Endodermal cell (in vitro differentiated cells): ENCODE measurements around the gene GRM4. TPM values are rescaled to one million over a fixed set of nuclear protein-coding genes. Genes with fewer than 3 reads are reported as not detected.

Experiments
- DNase-seq: peaks from one replicate; pipeline ENCODE4 v3.0.0-alpha.2; 2017
- H3K27ac ChIP-seq: 2 replicates; pipeline ENCODE4 v1.5.1; 2013; ENCODE audit warnings: mild to moderate bottlenecking, low read depth, low read length, moderate library complexity
- H3K27me3 ChIP-seq: 2 replicates; pipeline ENCODE4 v1.6.1; 2013; ENCODE audit warnings: mild to moderate bottlenecking, low read length, moderate library complexity; ENCODE audit not compliant: insufficient read depth, control insufficient read depth, poor library complexity, severe bottlenecking
- H3K36me3 ChIP-seq: 2 replicates; pipeline ENCODE4 v1.7.0; 2013; ENCODE audit warnings: mild to moderate bottlenecking, low read length, moderate library complexity; ENCODE audit not compliant: control insufficient read depth, insufficient read depth
- H3K4me1 ChIP-seq: one replicate; pipeline ENCODE4 v1.7.0; 2013; ENCODE audit warnings: low read length; ENCODE audit not compliant: control insufficient read depth, insufficient read depth
- H3K4me3 ChIP-seq: 2 replicates; pipeline ENCODE4 v1.5.1; 2013; ENCODE audit warnings: mild to moderate bottlenecking, low read length, moderate library complexity
- H3K9ac ChIP-seq: 2 replicates; pipeline ENCODE4 v1.6.1; 2013; ENCODE audit warnings: mild to moderate bottlenecking, low read length, moderate library complexity; ENCODE audit not compliant: poor library complexity, severe bottlenecking; ENCODE audit errors: extremely low read depth
- H3K9me3 ChIP-seq: 2 replicates; pipeline ENCODE4 v1.6.1; 2013; ENCODE audit warnings: mild to moderate bottlenecking, low read length, moderate library complexity; ENCODE audit not compliant: control insufficient read depth
- H3K27ac Mint-ChIP-seq: 2 replicates; pipeline ENCODE4 v1.8.0; 2020; ENCODE audit warnings: mixed read lengths
- H3K27me3 Mint-ChIP-seq: 2 replicates; pipeline ENCODE4 v1.8.0; 2021; ENCODE audit warnings: mild to moderate bottlenecking, mixed read lengths; ENCODE audit not compliant: insufficient read depth
- H3K36me3 Mint-ChIP-seq: 2 replicates; pipeline ENCODE4 v1.8.0; 2020; ENCODE audit warnings: low read depth, mixed read lengths
- H3K4me1 Mint-ChIP-seq: 2 replicates; pipeline ENCODE4 v1.8.0; 2020; ENCODE audit warnings: mixed read lengths
- H3K4me3 Mint-ChIP-seq: 2 replicates; pipeline ENCODE4 v1.8.0; 2020; ENCODE audit warnings: mild to moderate bottlenecking, moderate library complexity, mixed read lengths
- H3K9me3 Mint-ChIP-seq: 2 replicates; pipeline ENCODE4 v1.8.0; 2020; ENCODE audit warnings: mild to moderate bottlenecking, mixed read lengths
- CTCF ChIP-seq: fragments of 200-600 bp; sonication (generic); conservative IDR thresholded peaks from 2 replicates; pipeline ENCODE4 v1.5.0; 2021; ENCODE audit warnings: antibody characterized with exemption, mild to moderate bottlenecking
- WGBS, 2 experiments: methylation state at CpG; one replicate each; pipeline versions ENCODE4 v1.1.5 to v1.1.7; 2013; ENCODE audit warnings: missing lambda C conversion rate in 2 of 2, mixed read lengths in 1 of 2; ENCODE audit not compliant: insufficient coverage in 1 of 2, insufficient read length in 1 of 2; 5-methylcytosine and 5-hydroxymethylcytosine counted together
- total RNA-seq, 2 donors: library from RNA; stranded (reverse); fragmentation: NEBNext Ultra II Directional in 1 of 2; extraction: Animal tissue kit (Norgen Biotek cat#: 25700) in 1 of 2; gene quantifications; 2 replicates in 1 of 2; 3 replicates in 1 of 2; pipeline ENCODE4 v1.2.1, GENCODE V29; 2021

Gene GRM4
- total RNA-seq, 2 donors from 2014 or later: 3.1 to 9.1 TPM

GRCh38 chr6:34108176-34108575 lies 37.7 kb downstream of the GRM4 start:
- DNase-seq: no peak
- no peaks in the 10 kb centered on the region for H3K27me3 ChIP-seq
- TF ChIP-seq CTCF: no peak
- Mint-ChIP-seq H3K27ac (no peak overlapping the region), H3K4me3 (no peak overlapping the region), H3K9me3 (no peaks in the 10 kb centered on the region), H3K27me3 (no peaks in the 10 kb centered on the region), H3K4me1 (no peaks in the 10 kb centered on the region), H3K36me3 (no peaks in the 10 kb centered on the region)
- no peaks in the 10 kb centered on the region for H3K9me3 ChIP-seq
- H3K27ac ChIP-seq: no peak overlapping the region
- WGBS, 2 experiments: 92 to 98% methylated on average over 5 to 9 of the region's 9 CpGs
- H3K36me3 ChIP-seq: no peaks in the 10 kb centered on the region
- H3K9ac ChIP-seq: no peak overlapping the region
- no peak overlapping the region for H3K4me3 ChIP-seq
- H3K4me1 ChIP-seq: no peaks in the 10 kb centered on the region

GRCh38 chr6:34106900-34107299 lies 39.0 kb downstream of the GRM4 start:
- 65 to 78% methylated on average over 3 to 5 of the region's 5 CpGs for WGBS, 2 experiments
- no peak overlapping the region for H3K4me3 ChIP-seq
- no peaks in the 10 kb centered on the region for H3K27me3 ChIP-seq
- no peak for DNase-seq
- H3K27ac Mint-ChIP-seq: no peak overlapping the region
- H3K9me3 ChIP-seq: no peaks in the 10 kb centered on the region
- no peaks in the 10 kb centered on the region for H3K4me1 Mint-ChIP-seq
- H3K4me3 Mint-ChIP-seq: no peak overlapping the region
- no peaks in the 10 kb centered on the region for H3K27me3 Mint-ChIP-seq
- H3K9me3 Mint-ChIP-seq: no peaks in the 10 kb centered on the region
- TF ChIP-seq CTCF: no peak
- no peak overlapping the region for H3K9ac ChIP-seq
- H3K36me3 Mint-ChIP-seq: no peaks in the 10 kb centered on the region
- H3K36me3 ChIP-seq: no peaks in the 10 kb centered on the region
- H3K4me1 ChIP-seq: no peaks in the 10 kb centered on the region
- no peak overlapping the region for H3K27ac ChIP-seq

GRCh38 chr6:34106421-34106820 lies 39.5 kb downstream of the GRM4 start:
- Mint-ChIP-seq H3K4me1 (no peaks in the 10 kb centered on the region), H3K27me3 (no peaks in the 10 kb centered on the region), H3K9me3 (no peaks in the 10 kb centered on the region), H3K36me3 (no peaks in the 10 kb centered on the region), H3K4me3 (no peak overlapping the region), H3K27ac (no peak overlapping the region)
- Histone ChIP-seq H3K4me1 (no peaks in the 10 kb centered on the region), H3K9me3 (no peaks in the 10 kb centered on the region), H3K27ac (no peak overlapping the region), H3K9ac (no peak overlapping the region), H3K27me3 (no peaks in the 10 kb centered on the region), H3K36me3 (no peaks in the 10 kb centered on the region), H3K4me3 (no peak overlapping the region)
- WGBS, 2 experiments: 89 to 95% methylated on average over 4 to 6 of the region's 6 CpGs
- no peak for DNase-seq
- no peak for TF ChIP-seq CTCF
